Endothelial cell of umbilical vein (primary cell): ENCODE measurements around the gene MSANTD3.

Experiments used
- CTCF ChIP-seq, 2 donors: IDR thresholded peaks; 1 replicate in 1 of 2; 2 replicates in 1 of 2; pipeline ENCODE4 v1.5.1; 2011; ENCODE audit warnings: low read length in 2 of 2, mild to moderate bottlenecking in 2 of 2, moderate library complexity in 2 of 2, control low read depth in 1 of 2, inconsistent platforms in 1 of 2, low read depth in 1 of 2; ENCODE audit not compliant: insufficient read depth in 1 of 2; ENCODE audit errors: extremely low read depth in 1 of 2
- FOS ChIP-seq: IDR thresholded peaks from 2 replicates; pipeline ENCODE4 v1.6.1; 2011; ENCODE audit warnings: mild to moderate bottlenecking, low read length, moderate library complexity, borderline replicate concordance; ENCODE audit not compliant: insufficient read depth
- POLR2A ChIP-seq: IDR thresholded peaks from 2 replicates; pipeline ENCODE4 v1.6.1; 2012; ENCODE audit warnings: low read depth, mild to moderate bottlenecking, control low read depth, low read length
- POLR2AphosphoS5 ChIP-seq: IDR thresholded peaks from 2 replicates; pipeline ENCODE4 v1.6.1; 2012; ENCODE audit warnings: low read depth, mild to moderate bottlenecking, control low read depth, low read length, moderate library complexity; ENCODE audit not compliant: insufficient read depth

- no peak for TF ChIP-seq CTCF (IDR thresholded peaks at IDR 0.05; ENCODE audit: extremely low read depth in 1 of 2, insufficient read depth in 1 of 2, low read depth in 1 of 2, low read length in 2 of 2)
- TF ChIP-seq POLR2AphosphoS5: peak; percentile 39
- no peak for TF ChIP-seq POLR2A
- TF ChIP-seq FOS: no peak
Observed at GRCh38 chr9:100427366-100428263, 672 bp downstream of the MSANTD3 start.
